NCI-H526 (cell line): Measurements from ENCODE around the gene RECQL5.

Source experiments
- DNase-seq, 2 experiments: peaks; one replicate each; lab custom pipeline; 2025; lab: John Stamatoyannopoulos, UW

RECQL5 gene

DNA sequence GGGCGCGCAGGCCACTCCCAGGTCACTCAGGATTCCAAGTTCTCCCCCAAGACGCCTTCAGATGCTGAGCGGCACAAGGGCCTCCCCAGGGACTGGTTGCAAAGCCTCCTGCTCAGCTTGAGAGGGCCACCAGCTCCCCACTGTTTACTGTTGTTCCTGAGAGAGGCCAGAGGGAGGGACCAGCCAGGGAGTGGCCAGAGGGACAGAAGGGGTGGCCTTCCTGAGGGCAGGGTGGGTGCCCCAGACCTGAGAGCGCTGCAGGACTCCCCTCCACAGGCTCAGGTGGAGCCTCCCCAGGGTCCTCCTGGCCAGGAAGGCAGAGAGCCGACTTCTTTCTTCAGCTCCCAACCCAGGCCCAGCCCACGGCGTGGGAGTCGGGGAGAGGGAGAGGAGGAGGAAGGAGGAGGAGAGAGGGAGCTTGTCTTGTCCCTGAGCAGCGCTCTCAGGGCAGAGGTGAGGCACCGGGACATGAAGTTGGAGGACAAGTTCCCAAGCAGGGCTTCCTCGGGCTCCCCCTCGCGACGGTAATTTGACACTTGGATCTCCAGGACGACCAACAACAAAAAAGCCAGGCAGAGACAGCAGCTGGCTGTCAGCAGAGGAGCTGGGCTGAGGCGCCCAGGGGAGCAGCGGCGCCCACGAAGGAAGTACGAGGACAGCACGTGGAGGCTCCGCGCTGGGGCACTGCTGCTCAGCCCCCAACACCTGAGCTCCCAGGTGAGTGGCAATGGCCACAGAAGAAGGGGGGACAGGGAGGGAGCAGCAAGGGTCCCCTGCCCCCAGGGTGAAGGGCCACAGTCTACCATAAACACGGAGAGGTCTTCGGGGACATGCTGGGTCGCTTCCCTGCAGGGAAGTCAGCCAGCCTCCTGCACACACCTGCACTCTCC is 33.2 kb downstream of the RECQL5 start:
- peak; percentile 84 to 96 for DNase-seq

DNA sequence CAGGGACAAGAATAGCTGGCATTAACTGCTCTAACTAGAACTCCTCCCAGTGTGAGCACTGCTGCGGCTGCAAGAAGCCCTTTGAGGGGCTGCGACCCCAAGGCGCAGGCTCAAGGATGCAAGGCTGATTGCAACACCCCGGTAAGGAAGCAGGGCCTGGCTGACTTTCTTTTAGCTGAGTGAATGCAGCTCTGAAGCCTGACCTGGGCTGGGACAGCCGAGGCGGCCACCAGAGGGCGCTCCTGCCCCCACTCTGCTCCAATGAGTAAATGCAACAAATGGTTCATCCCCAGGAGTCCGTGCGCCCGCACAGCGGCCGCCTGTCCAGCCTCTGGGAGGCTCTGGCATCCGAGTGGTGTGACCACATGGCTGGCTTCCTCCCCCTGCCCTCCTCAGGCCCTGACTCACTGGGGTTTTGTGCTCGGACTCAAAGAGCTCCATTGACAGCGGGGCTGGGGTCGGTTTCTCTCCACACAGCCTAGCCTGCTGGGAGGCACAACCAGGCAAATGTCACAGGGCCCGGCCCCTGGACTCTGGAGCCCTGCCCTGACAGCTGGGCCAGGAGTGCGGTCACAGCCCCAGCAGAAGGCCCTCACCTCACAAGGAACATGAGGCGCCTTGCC is 34.0 kb downstream of the RECQL5 start, which contains the start of gene SMIM5:
Gene SMIM5, plus strand, starts transcription at position 572 of the 623 bp plus-strand sequence. CDS start 6,768 bp downstream, outside the sequence.
- peak; percentile 32 to 83 for DNase-seq

DNA sequence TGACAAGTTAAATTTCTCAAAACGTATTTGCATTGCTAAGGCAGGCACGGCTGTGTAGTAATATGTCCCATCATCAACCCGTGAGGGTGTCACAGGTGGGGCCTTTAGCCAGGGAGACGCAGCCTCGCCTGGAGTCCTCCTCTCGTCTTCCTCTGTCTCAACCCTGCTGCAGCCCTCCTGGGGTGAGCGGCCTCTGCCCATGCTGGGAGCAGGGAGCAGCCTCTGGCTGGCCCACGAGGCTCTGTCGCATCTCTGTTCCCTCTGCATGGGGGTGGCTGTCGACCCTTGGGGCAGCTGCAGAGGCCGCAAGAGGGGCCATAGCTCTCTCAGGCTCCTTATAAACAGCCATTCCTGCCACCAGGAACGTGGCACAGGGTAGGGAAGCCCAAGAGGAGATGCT is 34.5 kb downstream of the RECQL5 start:
- no peak for DNase-seq

DNA sequence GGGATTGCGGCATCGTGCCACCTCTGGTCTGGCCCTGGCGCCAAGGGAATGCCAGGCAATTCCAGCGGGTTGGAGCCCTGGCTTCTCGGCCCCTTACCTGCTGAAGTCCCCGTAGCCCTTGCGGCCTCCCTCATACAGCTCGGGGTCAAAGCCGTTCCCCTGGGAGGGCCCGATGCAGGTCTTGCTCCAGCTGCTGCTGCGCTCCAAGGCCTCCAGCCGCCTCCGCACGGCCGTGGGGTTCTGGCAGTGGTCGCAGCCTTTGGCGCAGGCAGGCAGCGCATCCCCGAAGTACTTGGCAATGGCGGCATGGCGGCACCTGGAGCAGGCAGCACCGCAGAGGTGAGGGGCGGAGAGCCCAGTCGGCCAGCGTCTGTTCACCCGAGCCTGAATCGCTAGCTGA is 35.6 kb downstream of the RECQL5 start:
- DNase-seq: no peak

DNA sequence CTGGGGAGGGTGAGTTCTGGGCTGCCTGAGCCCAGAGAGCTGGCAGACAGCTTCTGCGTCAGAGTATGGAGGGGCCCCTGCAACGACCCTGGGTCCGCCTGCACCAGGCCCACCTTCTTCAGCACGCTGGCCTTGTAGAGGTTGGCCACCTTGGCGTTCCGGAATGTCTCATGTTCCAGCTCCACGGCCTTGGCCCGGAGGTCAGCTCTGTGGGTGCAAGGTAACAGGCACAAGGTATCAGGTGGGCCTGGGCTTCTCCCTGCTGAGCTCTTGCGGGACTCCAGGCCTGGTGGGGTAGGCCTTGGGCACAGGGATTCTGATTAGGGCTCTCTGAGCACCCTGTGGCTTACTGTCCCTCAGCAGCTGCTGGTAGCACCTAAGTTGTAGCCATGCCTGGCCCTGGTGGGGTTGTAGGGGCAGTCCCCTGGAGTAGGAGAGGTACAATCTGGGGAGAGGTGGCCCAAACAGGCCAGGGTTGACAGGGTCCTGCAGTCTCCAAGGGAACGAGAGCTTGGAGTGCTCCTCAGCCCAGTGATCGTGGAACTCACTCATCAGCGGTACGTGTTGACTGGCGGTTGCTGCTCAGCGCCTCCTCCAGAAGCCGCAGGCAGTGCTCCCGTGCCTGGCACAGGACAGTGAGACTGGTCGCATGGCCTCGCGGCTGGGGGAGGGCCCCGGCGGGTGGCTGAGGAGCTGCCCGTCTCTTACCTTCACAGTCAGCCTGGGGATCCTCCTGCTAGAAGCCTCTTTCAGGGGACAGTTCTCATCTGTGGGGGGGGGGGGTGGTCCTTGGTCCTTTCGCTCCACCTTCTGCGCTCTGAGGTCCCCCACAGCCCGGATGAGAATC is 36.7 kb downstream of the RECQL5 start:
- no peak for DNase-seq

DNA sequence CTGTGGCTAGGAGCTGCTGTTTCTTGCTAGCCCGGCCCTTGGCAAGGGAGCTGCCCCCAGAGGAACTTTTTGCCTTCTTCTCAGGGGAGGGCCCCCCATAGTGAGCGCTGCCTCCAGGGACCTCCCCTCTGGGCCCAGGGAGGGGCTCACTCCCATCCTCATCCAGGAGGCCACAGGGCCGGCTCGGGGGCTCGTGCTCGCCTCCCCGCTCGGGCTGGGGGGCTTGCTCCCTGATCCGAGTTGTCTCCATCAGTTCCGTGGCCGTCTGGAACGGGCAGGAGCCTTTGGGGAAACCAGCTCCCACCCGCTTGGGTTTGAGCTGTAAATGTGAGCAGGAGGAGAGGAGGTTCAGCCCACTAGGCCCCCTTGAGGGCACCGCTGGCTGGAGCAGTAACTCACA is 37.8 kb downstream of the RECQL5 start:
- no peak for DNase-seq

DNA sequence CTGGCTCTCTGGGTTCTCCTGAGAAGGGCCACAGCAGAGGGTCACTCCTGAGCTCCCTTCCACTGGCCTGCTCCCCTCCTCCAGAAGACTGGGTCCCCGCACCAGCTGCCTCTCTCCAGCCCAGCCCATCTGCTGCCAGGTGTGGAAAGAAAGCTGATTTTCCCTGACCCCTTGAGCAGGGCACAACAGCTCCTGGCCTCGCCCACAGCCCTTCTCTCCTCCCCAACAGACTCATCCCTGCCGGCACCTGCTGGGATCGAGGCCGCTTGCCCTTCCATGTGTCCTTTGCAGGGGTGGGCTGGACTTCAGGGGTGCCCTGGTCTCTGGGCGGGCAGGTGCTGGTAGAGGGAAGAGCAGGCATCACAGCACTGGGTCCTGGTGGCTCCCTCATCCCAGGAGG is 38.5 kb downstream of the RECQL5 start:
- DNase-seq: no peak

DNA sequence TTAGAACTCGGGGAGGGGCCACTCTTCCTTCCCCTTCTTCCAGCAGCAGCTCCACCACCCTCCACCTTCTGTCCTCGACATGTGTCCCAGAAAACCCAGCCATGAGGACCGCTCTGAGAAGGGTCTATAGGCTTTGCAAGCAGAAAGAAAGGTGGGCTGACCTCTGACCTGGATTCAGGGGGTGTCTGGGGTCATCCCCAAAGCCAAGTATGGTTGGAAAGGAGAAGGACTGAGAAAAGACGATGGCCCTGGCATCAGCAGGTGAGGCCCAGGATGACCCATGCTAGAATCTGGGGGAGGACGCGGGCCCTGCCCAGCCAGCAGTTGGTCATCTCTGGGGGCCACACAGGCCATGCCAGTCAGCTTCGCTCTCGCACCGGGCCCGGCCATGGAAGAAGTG is 39.9 kb downstream of the RECQL5 start:
- no peak for DNase-seq

DNA sequence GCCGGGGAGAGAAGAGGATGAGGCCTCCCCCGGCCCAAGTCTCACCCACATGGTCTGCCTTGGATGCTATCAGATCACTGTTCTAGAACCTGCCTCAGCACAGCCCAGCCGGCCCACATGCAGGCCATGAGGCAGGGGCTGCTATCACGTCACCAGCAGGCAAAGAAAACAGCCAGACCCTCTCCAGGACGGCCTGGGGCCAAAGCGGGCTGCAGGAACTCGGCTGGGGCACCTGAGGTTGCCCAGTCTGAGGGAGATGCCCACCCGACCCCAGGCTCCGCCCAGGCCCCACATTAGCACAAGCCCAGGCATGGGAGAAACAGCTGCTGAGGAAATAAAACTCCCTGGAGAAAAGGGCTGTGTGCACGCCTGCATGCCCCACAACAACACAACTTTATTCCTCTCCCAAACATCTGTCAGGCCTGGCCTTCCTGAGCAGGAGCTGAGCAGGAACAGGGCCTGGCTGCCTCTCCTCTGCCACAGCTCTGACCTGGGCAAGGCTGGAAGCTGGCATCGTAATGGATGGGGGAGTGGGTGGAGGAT is 40.4 kb downstream of the RECQL5 start:
- DNase-seq: no peak

DNA sequence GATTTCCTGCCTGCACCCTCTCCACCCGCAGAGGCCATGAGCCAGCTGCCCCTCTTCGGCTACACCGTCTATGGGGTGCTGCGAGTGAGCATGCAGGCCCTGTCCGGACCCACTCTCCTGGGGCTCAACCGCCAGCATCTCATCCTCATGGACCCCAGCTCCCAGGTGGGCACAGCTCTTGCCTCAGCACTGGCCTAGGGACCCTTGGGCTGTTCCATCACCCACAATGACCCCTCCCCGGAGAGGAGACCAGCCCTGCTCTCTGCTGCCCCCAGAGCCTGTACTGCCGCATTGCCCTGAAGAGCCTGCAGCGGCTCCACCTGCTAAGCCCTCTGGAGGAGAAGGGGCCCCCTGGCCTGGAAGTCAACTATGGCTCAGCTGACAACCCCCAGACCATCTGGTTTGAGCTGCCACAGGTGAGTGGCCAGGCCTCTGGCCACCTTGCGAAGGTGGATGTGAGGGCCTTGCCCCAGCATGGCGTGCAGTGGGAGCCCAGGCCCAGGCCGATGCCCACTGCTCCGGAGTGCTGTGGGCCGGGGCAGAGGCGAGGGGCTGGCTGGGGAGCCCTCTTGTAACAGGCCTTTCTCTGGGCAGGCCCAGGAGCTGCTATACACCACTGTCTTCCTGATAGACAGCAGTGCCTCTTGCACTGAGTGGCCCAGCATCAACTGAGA is 41.0 kb downstream of the RECQL5 start:
- DNase-seq: peak in 1 of 2 experiments; percentile 62

DNA sequence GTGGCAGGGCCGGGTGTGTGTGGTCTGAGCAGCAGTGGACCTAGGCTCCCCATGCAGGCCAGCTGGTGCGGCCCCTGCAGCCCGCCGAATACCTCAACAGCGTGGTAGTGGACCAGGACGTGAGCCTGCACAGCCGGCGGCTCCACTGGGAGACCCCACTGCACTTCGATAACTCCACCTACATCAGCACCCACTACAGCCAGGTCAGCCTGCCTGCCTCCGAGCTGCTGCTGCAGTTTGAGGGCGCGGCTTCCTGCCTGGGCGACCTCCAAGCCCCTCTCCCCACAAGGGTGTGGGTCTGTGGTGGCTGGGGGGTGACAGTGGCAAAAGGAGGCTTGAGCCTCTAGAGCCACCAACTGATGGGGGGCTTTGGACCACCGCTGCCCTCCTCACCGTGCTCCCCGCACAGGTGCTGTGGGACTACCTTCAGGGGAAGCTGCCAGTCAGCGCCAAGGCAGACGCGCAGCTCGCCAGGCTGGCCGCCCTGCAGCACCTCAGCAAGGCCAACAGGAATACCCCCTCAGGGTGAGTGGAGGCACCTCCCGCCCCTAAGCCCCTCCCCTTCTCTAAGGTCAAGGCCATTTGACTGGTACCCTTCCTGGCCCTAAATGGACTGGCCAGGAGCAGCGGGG is 42.1 kb downstream of the RECQL5 start:
- no peak for DNase-seq

DNA sequence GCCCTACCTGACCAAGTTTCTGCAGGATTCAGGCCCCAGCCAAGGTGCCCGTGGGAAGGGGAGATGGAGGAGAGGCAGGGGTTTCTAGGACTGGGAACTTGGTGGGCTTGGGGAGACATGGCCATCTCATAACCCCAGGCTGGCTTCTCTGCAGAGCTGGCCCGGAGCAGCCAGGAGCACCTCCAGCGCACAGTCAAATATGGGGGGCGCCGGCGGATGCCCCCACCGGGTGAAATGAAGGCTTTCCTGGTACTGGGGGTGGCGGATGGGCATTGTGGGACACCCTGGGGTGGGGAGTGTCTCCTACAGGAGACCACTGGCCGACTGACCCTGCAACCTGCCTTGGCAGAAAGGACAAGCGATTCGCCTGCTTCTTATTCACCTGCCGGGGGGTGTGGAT is 42.9 kb downstream of the RECQL5 start:
- no peak for DNase-seq

DNA sequence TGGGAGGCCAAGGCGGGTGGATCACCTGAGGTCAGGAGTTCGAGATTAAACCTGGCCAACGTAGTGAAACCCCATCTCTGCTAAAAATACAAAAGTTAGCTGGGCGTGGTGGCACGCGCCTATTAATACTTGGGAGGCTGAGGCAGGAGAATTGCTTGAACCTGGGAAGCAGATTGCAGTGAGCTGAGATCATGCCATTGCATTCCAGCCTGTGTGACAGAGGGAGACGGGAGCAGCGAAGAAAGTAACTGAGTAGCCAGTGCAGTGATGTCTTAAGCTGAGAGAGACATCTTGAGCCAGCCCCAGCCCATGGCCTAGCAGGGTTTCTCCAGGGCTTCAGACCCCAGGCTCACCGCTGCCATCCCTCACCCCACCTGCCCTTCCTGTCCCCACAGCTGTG is 43.6 kb downstream of the RECQL5 start:
- DNase-seq: no peak

DNA sequence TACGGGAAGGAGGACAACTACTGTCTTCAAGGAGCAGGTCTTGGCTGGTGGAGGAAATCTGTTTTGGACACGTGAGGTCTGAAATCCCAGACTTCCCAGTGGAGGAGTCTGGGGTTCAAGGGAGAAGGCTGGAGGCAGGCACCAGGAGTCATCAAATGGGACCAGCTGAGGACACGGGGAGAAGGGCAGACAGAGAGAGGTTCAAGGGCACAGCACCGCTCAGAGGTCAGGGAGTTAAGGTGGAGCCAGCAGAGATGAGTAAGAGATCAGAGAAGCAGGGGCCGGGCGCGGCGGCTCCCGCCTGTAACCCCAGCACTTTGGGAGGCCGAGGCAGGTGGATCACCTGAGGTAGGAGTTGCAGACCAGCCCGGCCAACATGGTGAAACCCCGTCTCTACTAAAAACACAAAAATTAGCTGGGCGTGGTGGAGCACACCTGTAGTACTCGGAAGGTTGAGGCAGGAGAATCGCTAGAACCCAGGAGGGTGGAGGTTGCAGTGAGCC is 44.1 kb downstream of the RECQL5 start:
- DNase-seq: no peak

DNA sequence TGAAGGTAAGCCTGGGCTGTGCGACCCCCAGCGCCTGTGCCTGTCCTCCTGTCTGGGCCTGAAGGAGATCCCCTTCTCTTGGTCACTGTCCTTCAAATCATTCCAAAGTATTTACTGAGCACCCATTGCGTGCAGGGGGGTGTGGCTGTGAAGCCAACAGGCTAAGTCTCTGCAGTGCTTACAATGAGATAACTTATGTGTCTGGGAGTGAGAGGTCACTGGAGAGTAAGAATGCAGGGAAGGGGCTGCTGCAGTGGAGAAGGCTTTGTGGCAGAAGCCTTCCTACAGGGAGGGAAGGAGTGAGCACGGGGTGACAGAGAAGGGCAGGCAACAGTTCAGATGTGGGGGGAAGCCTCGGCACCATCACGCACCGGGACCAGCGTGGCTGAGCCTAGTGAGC is 44.9 kb downstream of the RECQL5 start:
- DNase-seq: no peak

DNA sequence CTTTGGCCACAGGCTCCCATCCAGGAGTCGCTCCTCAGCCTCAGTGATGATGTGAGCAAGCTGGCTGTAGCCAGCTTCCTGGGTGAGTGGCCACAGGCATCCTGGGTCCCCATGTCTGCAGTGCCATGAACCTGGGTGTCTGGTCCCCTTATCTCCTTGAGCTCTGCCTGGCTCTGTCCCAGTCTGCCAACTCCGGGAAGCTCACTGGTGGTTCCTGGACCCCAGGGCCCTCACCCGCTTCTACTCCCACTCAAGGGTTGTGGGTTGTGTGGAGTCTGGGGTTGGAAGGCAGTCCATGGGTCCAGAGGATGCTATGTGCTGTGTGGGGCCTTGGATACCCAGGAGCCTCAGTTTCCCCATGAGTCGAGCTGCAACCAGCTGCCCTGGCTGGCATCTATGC is 45.5 kb downstream of the RECQL5 start:
- no peak for DNase-seq

DNA sequence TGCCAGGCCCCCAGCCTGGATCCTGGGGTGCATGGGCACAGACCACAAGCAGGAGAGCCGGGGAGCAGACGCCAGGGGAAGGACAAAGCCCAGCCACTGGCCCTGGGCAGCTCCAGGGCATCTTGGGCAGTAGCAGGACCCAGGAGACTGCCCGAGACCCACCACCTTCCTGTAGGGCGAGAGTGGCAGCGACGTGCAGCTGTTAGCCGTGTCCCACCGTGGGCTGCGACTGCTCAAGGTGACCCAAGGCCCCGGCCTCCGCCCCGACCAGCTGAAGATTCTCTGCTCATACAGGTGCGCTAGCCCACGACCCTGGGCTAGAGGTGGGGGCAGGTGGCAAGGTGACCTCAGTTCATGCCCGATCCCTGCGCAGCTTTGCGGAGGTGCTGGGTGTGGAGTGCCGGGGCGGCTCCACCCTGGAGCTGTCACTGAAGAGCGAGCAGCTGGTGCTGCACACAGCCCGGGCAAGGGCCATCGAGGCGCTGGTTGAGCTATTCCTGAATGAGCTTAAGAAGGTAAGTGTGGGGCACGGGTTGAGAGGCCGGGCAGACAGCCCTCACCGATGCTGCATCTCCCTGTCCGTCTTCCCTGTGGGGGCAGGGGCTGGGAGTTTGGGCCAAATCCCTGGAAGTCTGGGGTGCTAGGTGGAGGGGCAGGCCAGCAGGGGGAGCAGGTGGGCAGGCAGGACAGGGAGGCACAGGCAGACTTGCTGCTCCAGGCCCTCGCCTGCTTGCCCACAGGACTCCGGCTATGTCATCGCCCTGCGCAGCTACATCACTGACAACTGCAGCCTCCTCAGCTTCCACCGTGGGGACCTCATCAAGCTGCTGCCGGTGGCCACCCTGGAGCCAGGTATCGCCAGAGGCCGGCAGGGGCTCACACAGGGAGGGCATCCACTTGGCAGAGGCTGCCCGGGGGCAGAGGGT is 47.2 kb downstream of the RECQL5 start:
- DNase-seq: peak in 1 of 2 experiments; percentile 53

DNA sequence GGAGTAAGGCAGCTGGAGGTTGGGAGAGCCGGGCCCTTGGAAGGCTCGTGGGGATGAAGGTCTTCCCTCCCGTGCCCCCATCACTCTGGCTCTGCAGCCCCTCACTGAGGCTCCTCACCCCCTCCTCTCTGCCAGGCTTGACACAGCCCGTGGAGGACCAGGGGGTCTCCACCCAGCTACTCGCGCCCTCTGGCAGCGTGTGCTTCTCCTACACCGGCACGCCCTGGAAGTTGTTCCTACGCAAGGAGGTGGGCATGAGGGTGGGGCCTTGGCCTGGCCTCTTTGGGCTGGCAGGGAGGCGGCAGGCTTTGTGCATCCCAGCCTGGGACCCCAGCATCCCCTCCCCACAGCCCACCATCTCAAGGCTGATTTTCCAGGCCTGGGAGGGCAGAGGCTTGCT is 49.3 kb downstream of the RECQL5 start:
- no peak for DNase-seq

DNA sequence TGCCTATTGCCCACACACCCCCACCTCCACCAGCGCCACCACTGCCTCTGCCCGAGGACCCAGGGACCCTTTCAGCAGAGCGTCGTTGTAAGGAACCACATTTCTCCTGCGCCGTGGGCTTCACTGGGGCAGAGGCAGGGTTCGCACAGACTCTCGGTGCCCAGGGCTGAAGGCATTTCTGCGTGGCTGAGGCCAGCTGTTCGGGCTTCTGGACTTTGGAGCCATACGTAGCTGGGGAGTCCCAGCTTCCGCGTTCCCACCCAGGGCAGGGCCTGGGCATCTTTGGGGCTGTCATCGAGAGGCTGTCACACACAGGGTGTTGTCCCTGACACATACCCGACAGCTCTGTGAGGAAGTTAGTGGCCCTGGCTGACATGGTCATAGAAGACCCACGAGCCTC is 49.7 kb downstream of the RECQL5 start:
- DNase-seq: no peak
